ENCODE measurements around the gene HOXB2. TPM values are rescaled to one million over a fixed set of nuclear protein-coding genes. Genes with fewer than 3 reads are reported as not detected.

Gene HOXB2
- total RNA-seq, 1 donor from 2014 or later: 35.6 TPM

GRCh38 chr17:48527547-48527932, 17.4 kb downstream of the HOXB2 start:
- no peaks in the 10 kb centered on the region for H3K9me3 Mint-ChIP-seq
- no peak for DNase-seq (ENCODE audit: extremely low spot score, unreplicated experiment)
- peaks cover 59% of the 10 kb centered on the region for H3K27me3 Mint-ChIP-seq
- peak overlapping the region; percentile 75 for H3K4me3 Mint-ChIP-seq
- peaks cover 49% of the 10 kb centered on the region for H3K4me1 Mint-ChIP-seq (ENCODE audit: unreplicated experiment)
- no peaks in the 10 kb centered on the region for H3K36me3 Mint-ChIP-seq
- H3K27ac Mint-ChIP-seq: no peak overlapping the region
- TF ChIP-seq CTCF (conservative IDR thresholded peaks at IDR 0.05): no peak

- Mint-ChIP-seq H3K4me1 (ENCODE audit: unreplicated experiment) (peaks cover 52% of the 10 kb centered on the region), H3K4me3 (peak overlapping the region; percentile 58), H3K9me3 (peaks cover under 1% of the 10 kb centered on the region), H3K27me3 (peaks cover 55% of the 10 kb centered on the region), H3K27ac (peak overlapping the region; percentile 48), H3K36me3 (no peaks in the 10 kb centered on the region)
- no peak for TF ChIP-seq CTCF (conservative IDR thresholded peaks at IDR 0.05)
- DNase-seq (ENCODE audit: extremely low spot score, unreplicated experiment): no peak
Observed at GRCh38 chr17:48526608-48527546, 18.0 kb downstream of the HOXB2 start.

- peak; percentile 54 for TF ChIP-seq CTCF (conservative IDR thresholded peaks at IDR 0.05)
- peaks cover 4% of the 10 kb centered on the region for H3K9me3 Mint-ChIP-seq
- peak overlapping the region; percentile 37 for H3K27ac Mint-ChIP-seq
Observed at GRCh38 chr17:48523010-48523409, 21.9 kb downstream of the HOXB2 start.

GRCh38 chr17:48522031-48522653, 22.8 kb downstream of the HOXB2 start:
- H3K27me3 Mint-ChIP-seq: peaks cover 34% of the 10 kb centered on the region
- H3K4me1 Mint-ChIP-seq (ENCODE audit: unreplicated experiment): peaks cover 43% of the 10 kb centered on the region
- H3K9me3 Mint-ChIP-seq: peaks cover 4% of the 10 kb centered on the region
- H3K36me3 Mint-ChIP-seq: peaks cover 3% of the 10 kb centered on the region
- peak overlapping the region; percentile 46 for H3K4me3 Mint-ChIP-seq
- DNase-seq (ENCODE audit: extremely low spot score, unreplicated experiment): no peak
- H3K27ac Mint-ChIP-seq: peak overlapping the region; percentile 12
- TF ChIP-seq CTCF (conservative IDR thresholded peaks at IDR 0.05): no peak

More at GRCh38 chr17:48523010-48523409, 21.9 kb downstream of the HOXB2 start:
- H3K4me3 Mint-ChIP-seq: peak overlapping the region; percentile 43
- no peak for DNase-seq (ENCODE audit: extremely low spot score, unreplicated experiment)
- H3K36me3 Mint-ChIP-seq: peaks cover 3% of the 10 kb centered on the region
- peaks cover 32% of the 10 kb centered on the region for H3K27me3 Mint-ChIP-seq
- peaks cover 47% of the 10 kb centered on the region for H3K4me1 Mint-ChIP-seq (ENCODE audit: unreplicated experiment)

GRCh38 chr17:48520631-48521079, 24.3 kb downstream of the HOXB2 start:
- H3K27ac Mint-ChIP-seq: peak overlapping the region; percentile 34
- H3K4me3 Mint-ChIP-seq: peak overlapping the region; percentile 45
- peaks cover 31% of the 10 kb centered on the region for H3K4me1 Mint-ChIP-seq (ENCODE audit: unreplicated experiment)
- peaks cover 4% of the 10 kb centered on the region for H3K9me3 Mint-ChIP-seq
- peaks cover 30% of the 10 kb centered on the region for H3K27me3 Mint-ChIP-seq
- no peak for DNase-seq (ENCODE audit: extremely low spot score, unreplicated experiment)
- no peak for TF ChIP-seq CTCF (conservative IDR thresholded peaks at IDR 0.05)
- peaks cover 3% of the 10 kb centered on the region for H3K36me3 Mint-ChIP-seq

All from type B pancreatic cell (in vitro differentiated cells).